ENCODE data around the gene ACE. TPM values are rescaled to one million over a fixed set of nuclear protein-coding genes. Genes with fewer than 3 reads are reported as not detected.

ACE gene
- total RNA-seq, 4 donors from 2014 or later, result 3.0 to 10.2 (median 7.2) TPM

- intact Hi-C loops (cut with DNase I; ENCODE audit: low total_unique reads), result no loop called here
- 58 to 69% methylated on average over 30 to 31 of the region's 32 CpGs for WGBS, 2 donors
- no peak overlapping the region for H3K4me3 ChIP-seq (ENCODE audit: low read depth, poor library complexity, severe bottlenecking)
- peak; percentile 82 to 96 for DNase-seq (ENCODE audit: low spot score in 2 of 2)
- TF ChIP-seq CTCF (IDR thresholded peaks at IDR 0.05) (no peak), POLR2A (IDR thresholded peaks at IDR 0.05) (no peak)
These were observed 42.9 kb upstream of the ACE start for GRCh38 chr17:63433746-63434591.

- intact Hi-C loops (cut with DNase I; ENCODE audit: low total_unique reads), result loop anchor here (5.0 kb wide), 1 partner anchor 42 kb away; the partner anchor contains the start of gene ACE
- 52 to 54% methylated on average over 25 of the region's 25 CpGs for WGBS, 2 donors
- H3K4me3 ChIP-seq (ENCODE audit: low read depth, poor library complexity, severe bottlenecking), result no peak overlapping the region
- DNase-seq (ENCODE audit: low spot score in 2 of 2), result peak in 1 of 2 donors; percentile 90
- no peak for TF ChIP-seq CTCF (IDR thresholded peaks at IDR 0.05)
- TF ChIP-seq POLR2A (IDR thresholded peaks at IDR 0.05), result no peak
These were observed 41.8 kb upstream of the ACE start for GRCh38 chr17:63434951-63435571.

GRCh38 chr17:63435681-63436522 lies 41.0 kb upstream of the ACE start:
- intact Hi-C loops (cut with DNase I; ENCODE audit: low total_unique reads), result loop anchor here (5.0 kb wide), 1 partner anchor 41 kb away; the partner anchor contains the start of gene ACE
- WGBS, 2 donors, result 84 to 86% methylated on average over 27 to 29 of the region's 29 CpGs
- no peak for TF ChIP-seq POLR2A (IDR thresholded peaks at IDR 0.05)
- no peak for TF ChIP-seq CTCF (IDR thresholded peaks at IDR 0.05)
- no peak for DNase-seq (ENCODE audit: low spot score in 2 of 2)
- no peak overlapping the region for H3K4me3 ChIP-seq (ENCODE audit: low read depth, poor library complexity, severe bottlenecking)

GRCh38 chr17:63436523-63437110 lies 40.2 kb upstream of the ACE start:
- 86 to 89% methylated on average over 16 to 17 of the region's 17 CpGs for WGBS, 2 donors
- no peak for DNase-seq (ENCODE audit: low spot score in 2 of 2)
- intact Hi-C loops (cut with DNase I; ENCODE audit: low total_unique reads), result loop anchor here (5.0 kb wide), 1 partner anchor 41 kb away; the partner anchor contains the start of gene ACE
- no peak overlapping the region for H3K4me3 ChIP-seq (ENCODE audit: low read depth, poor library complexity, severe bottlenecking)
- TF ChIP-seq CTCF (IDR thresholded peaks at IDR 0.05) (no peak), POLR2A (IDR thresholded peaks at IDR 0.05) (no peak)

All from lower leg skin (tissue), 4 donors.